ENCODE data around the gene MPZL2. TPM values are rescaled to one million over a fixed set of nuclear protein-coding genes. Genes with fewer than 3 reads are reported as not detected.

MPZL2 gene
- polyA plus RNA-seq, 1 of the 3 experiments (the other 2 are of a cell fraction): 6.2 TPM

DNA sequence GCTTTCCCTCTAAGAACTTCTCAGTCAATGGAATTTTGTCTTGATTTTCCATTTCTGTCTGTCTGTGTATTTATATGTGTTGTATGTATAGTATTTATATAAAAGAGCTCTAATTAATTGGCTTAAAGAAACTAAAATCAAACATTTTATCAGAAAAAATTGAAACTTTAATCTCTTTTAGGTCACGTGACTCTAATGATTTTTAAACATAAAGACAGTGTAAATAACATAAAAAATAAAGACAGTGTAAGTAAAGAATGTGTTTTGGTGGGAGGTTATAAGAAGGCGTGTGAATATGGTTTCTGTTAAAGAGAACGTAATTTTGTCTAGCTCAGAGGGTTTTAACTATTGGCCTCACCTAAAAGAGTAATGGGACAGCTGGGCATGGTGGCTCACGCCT lies 41.7 kb downstream of the MPZL2 start (continued):
- TF ChIP-seq, protein P1, sequence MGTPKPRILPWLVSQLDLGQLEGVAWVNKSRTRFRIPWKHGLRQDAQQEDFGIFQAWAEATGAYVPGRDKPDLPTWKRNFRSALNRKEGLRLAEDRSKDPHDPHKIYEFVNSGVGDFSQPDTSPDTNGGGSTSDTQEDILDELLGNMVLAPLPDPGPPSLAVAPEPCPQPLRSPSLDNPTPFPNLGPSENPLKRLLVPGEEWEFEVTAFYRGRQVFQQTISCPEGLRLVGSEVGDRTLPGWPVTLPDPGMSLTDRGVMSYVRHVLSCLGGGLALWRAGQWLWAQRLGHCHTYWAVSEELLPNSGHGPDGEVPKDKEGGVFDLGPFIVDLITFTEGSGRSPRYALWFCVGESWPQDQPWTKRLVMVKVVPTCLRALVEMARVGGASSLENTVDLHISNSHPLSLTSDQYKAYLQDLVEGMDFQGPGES (IDR thresholded peaks at IDR 0.05; ENCODE audit: low read depth, low read length): no peak

DNA sequence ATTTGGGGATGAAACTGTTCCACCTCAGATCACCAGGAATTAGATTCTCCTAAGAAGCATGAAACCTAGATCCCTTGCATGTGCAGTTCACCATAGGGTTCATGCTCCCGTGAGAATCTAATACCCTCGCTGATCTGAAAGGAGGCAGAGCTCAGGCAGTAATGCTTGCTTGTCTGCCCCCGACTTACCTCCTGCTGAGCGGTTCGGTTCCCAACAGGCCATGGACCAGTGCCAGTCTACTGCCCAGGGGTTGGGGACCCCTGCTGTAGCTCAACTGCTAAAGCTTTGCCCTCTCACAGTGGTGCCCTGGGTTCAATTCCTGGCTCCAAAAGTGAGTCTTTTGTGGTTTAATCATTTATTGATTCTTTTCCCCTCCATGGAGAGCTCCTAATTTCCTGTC lies 42.7 kb downstream of the MPZL2 start:
- POLR2A ChIA-PET: no interaction called here
- no peak overlapping the region for H3K4me2 ChIP-seq
- H3K9me2 ChIP-seq: no peaks in the 10 kb centered on the region
- no peaks in the 10 kb centered on the region for H3K79me2 ChIP-seq (ENCODE audit: insufficient read depth)
- H3K4me3 ChIP-seq (ENCODE audit: low read depth in 2 of 2, low read length in 1 of 2): no peak overlapping the region
- no peaks in the 10 kb centered on the region for H3K36me3 ChIP-seq (replicated peaks in 1 of 2; ENCODE audit: control insufficient read depth in 1 of 2, insufficient read depth in 2 of 2, low read length in 1 of 2)
- no peak overlapping the region for H3K27ac ChIP-seq (ENCODE audit: low read depth in 2 of 2, low read length in 1 of 2)
- no peak overlapping the region for H3K9ac ChIP-seq
- DNase-seq: no peak
- H3F3A ChIP-seq (replicated peaks; ENCODE audit: insufficient read depth): no peaks in the 10 kb centered on the region
- H4K20me1 ChIP-seq (ENCODE audit: insufficient read depth): no peaks in the 10 kb centered on the region
- H3K4me1 ChIP-seq (ENCODE audit: control insufficient read depth in 1 of 2, insufficient read depth in 2 of 2, low read depth in 1 of 2, low read length in 1 of 2): no peaks in the 10 kb centered on the region; a peak in 1 of 4 replicates
- no peaks in the 10 kb centered on the region for H3K9me3 ChIP-seq
- peaks cover 40% of the 10 kb centered on the region for H3K27me3 ChIP-seq (ENCODE audit: insufficient read depth)
- CTCF ChIA-PET: interaction anchor here (1.2 to 1.5 kb wide), 2 partner anchors 9 to 23 kb away, joined by 3 to 5 read pairs; no protein-coding TSS in a partner anchor
- 14% methylated on average over 3 of the region's 5 CpGs for WGBS (ENCODE audit: low lambda C conversion rate)
- H2AFZ ChIP-seq (ENCODE audit: low read depth): no peak overlapping the region
- TF ChIP-seq, protein P2, sequence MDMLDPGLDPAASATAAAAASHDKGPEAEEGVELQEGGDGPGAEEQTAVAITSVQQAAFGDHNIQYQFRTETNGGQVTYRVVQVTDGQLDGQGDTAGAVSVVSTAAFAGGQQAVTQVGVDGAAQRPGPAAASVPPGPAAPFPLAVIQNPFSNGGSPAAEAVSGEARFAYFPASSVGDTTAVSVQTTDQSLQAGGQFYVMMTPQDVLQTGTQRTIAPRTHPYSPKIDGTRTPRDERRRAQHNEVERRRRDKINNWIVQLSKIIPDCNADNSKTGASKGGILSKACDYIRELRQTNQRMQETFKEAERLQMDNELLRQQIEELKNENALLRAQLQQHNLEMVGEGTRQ (IDR thresholded peaks at IDR 0.05; ENCODE audit: borderline replicate concordance, low read depth, low read length): no peak
- TF ChIP-seq SMC3 (IDR thresholded peaks at IDR 0.05; ENCODE audit: low read depth, low read length) (no peak), MXI1 (IDR thresholded peaks at IDR 0.05; ENCODE audit: low read depth, low read length) (no peak), FOXM1 (IDR thresholded peaks at IDR 0.05; ENCODE audit: low read depth) (no peak), SIN3A (IDR thresholded peaks at IDR 0.05; ENCODE audit: borderline replicate concordance, low read depth, low read length) (no peak), EP300 (IDR thresholded peaks at IDR 0.05; ENCODE audit: borderline replicate concordance in 1 of 2, low read depth in 1 of 2, low read length in 1 of 2) (no peak), RAD21 (IDR thresholded peaks at IDR 0.05; ENCODE audit: low read length) (no peak)

DNA sequence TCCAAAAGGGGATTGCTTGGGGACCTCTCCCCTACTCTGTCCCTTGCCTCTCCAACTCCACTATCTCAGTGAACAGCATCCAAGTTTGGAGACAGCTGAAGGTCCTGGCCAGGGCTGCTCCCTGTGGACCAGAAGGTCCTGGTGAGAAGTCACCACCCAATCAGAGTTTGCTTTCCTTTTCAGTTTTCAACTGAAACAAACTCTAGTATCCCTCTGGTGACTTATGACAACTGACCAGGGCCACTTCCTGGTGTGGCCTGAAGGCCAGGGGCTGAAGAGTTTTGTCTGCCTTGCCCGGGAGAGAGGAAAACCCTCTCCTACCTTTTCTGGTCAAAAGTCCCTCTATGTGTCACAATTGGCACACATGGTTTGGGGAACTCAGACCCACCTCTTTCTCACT lies 44.4 kb downstream of the MPZL2 start:
- DNase-seq: no peak
- Histone ChIP-seq H3K36me3 (replicated peaks in 1 of 2; ENCODE audit: control insufficient read depth in 1 of 2, insufficient read depth in 2 of 2, low read length in 1 of 2) (no peaks in the 10 kb centered on the region), H3K9ac (no peak overlapping the region), H2AFZ (ENCODE audit: low read depth) (no peak overlapping the region), H3K27ac (ENCODE audit: low read depth in 2 of 2, low read length in 1 of 2) (no peak overlapping the region), H4K20me1 (ENCODE audit: insufficient read depth) (no peaks in the 10 kb centered on the region), H3K27me3 (ENCODE audit: insufficient read depth) (peaks cover 52% of the 10 kb centered on the region), H3F3A (replicated peaks; ENCODE audit: insufficient read depth) (no peaks in the 10 kb centered on the region), H3K9me2 (no peaks in the 10 kb centered on the region), H3K4me2 (no peak overlapping the region), H3K79me2 (ENCODE audit: insufficient read depth) (no peaks in the 10 kb centered on the region), H3K4me3 (ENCODE audit: low read depth in 2 of 2, low read length in 1 of 2) (no peak overlapping the region), H3K9me3 (no peaks in the 10 kb centered on the region), H3K4me1 (ENCODE audit: control insufficient read depth in 1 of 2, insufficient read depth in 2 of 2, low read depth in 1 of 2, low read length in 1 of 2) (no peaks in the 10 kb centered on the region)
- ChIA-PET POLR2A (no interaction called here), CTCF (interaction anchor here (0.6 kb wide), 1 partner anchor 343 kb away, joined by 3 read pairs; no protein-coding TSS in a partner anchor)
- 0% methylated on average over 1 of the region's 1 CpG for WGBS (ENCODE audit: low lambda C conversion rate)
- TF ChIP-seq FOXJ3 (CRISPR knock-in tag; IDR thresholded peaks at IDR 0.05) (no peak), RFX5 (IDR thresholded peaks at IDR 0.05; ENCODE audit: low read length) (no peak), SIN3A (IDR thresholded peaks at IDR 0.05; ENCODE audit: borderline replicate concordance, low read depth, low read length) (no peak), FOXM1 (IDR thresholded peaks at IDR 0.05; ENCODE audit: low read depth) (no peak), MEF2A (IDR thresholded peaks at IDR 0.05; ENCODE audit: borderline replicate concordance, low read depth) (no peak), MXI1 (IDR thresholded peaks at IDR 0.05; ENCODE audit: low read depth, low read length) (no peak), NFIC (IDR thresholded peaks at IDR 0.05; ENCODE audit: borderline replicate concordance) (no peak), EZH2phosphoT487 (IDR thresholded peaks at IDR 0.05; ENCODE audit: borderline replicate concordance, low read depth) (no peak), ELF1 (IDR thresholded peaks at IDR 0.05) (no peak), CHD2 (IDR thresholded peaks at IDR 0.05; ENCODE audit: low read length, partially characterized antibody) (no peak), TEAD4 (IDR thresholded peaks at IDR 0.05; ENCODE audit: borderline replicate concordance, insufficient read depth) (no peak), GATA2 (CRISPR knock-in tag; IDR thresholded peaks at IDR 0.05) (no peak)
- TF ChIP-seq, protein P3, sequence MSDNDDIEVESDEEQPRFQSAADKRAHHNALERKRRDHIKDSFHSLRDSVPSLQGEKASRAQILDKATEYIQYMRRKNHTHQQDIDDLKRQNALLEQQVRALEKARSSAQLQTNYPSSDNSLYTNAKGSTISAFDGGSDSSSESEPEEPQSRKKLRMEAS (IDR thresholded peaks at IDR 0.05; ENCODE audit: low read depth): no peak
- TF ChIP-seq, protein P4, sequence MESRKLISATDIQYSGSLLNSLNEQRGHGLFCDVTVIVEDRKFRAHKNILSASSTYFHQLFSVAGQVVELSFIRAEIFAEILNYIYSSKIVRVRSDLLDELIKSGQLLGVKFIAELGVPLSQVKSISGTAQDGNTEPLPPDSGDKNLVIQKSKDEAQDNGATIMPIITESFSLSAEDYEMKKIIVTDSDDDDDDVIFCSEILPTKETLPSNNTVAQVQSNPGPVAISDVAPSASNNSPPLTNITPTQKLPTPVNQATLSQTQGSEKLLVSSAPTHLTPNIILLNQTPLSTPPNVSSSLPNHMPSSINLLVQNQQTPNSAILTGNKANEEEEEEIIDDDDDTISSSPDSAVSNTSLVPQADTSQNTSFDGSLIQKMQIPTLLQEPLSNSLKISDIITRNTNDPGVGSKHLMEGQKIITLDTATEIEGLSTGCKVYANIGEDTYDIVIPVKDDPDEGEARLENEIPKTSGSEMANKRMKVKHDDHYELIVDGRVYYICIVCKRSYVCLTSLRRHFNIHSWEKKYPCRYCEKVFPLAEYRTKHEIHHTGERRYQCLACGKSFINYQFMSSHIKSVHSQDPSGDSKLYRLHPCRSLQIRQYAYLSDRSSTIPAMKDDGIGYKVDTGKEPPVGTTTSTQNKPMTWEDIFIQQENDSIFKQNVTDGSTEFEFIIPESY (IDR thresholded peaks at IDR 0.05; ENCODE audit: borderline replicate concordance, low read depth): no peak
- TF ChIP-seq, protein P5, sequence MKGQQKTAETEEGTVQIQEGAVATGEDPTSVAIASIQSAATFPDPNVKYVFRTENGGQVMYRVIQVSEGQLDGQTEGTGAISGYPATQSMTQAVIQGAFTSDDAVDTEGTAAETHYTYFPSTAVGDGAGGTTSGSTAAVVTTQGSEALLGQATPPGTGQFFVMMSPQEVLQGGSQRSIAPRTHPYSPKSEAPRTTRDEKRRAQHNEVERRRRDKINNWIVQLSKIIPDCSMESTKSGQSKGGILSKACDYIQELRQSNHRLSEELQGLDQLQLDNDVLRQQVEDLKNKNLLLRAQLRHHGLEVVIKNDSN (IDR thresholded peaks at IDR 0.05; ENCODE audit: borderline replicate concordance, low read depth): no peak
- TF ChIP-seq, protein P1 (IDR thresholded peaks at IDR 0.05; ENCODE audit: low read depth, low read length): no peak

Measured in SK-N-SH (cell line).